GM20000 (cell line): ENCODE data around the gene ATP6V1C2.

Experiments used
- DNase-seq: peaks from one replicate; pipeline ENCODE4 v3.0.0; 2012; ENCODE audit warnings: low spot score
- CTCF ChIP-seq: IDR thresholded peaks from 2 replicates; pipeline ENCODE4 v1.5.1; 2012; ENCODE audit warnings: mild to moderate bottlenecking, control low read depth; ENCODE audit errors: extremely low read depth, missing control alignments

Gene ATP6V1C2

GRCh38 chr2:10774394-10774793 is 53.0 kb downstream of the ATP6V1C2 start:
- no peak for DNase-seq
- no peak for TF ChIP-seq CTCF

DNA sequence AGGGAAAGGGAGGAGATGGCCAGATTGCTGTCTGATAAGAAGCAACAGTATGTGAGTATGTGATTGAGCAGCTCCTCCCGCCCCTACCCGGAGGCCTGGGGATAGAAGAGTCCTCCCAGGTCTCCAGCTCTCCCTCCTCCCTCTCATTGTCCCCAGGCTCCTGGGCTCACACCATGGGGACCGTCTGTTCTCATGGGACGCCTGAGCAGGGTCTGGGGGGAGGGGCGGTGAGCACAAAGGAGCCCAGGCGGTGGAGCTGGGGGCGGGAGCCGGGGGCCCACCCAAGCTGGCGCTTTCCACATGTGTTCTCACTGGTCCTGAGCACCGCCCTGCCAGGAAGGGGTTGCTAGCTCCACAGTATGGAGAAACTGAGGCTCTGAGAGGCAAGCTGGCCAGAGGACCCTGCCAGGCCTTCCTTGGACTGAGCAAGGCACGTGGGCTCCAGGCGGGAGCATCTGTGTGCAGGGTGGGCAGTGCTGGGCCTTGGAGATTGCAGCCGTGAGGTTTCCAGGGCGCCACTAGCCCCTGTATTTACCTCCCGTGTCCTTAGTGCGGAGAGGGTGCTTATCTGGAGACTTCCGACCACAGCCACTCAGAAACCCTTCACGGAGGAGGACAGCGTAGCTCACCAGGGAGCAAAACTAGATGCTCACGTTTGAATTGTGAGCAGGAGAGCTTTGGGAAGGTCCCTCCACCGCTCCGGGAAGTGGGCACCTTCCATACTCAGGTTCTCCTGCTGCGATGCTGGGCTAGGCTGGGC is 53.8 kb downstream of the ATP6V1C2 start:
- no peak for DNase-seq
- no peak for TF ChIP-seq CTCF

DNA sequence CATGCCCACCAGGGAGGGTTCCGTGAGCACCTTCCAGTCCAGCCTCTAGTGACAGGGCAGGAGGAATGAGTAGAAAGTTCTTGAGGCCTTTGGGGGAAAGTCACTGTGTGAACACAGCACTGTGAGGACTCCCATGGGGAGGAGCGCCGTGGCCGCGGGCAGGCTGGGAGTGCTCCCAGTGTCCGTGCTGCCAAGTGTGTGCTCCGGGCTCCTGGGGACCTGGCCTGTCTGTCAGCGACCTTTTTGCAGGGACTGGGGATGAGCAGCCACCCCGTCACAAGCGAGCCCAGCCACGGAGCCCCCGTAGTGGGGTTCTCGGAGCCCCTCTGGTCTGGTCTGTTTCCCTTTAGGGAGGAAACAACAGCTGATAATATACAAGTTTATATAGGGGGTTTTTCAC is 54.4 kb downstream of the ATP6V1C2 start:
- no peak for TF ChIP-seq CTCF
- DNase-seq: no peak

DNA sequence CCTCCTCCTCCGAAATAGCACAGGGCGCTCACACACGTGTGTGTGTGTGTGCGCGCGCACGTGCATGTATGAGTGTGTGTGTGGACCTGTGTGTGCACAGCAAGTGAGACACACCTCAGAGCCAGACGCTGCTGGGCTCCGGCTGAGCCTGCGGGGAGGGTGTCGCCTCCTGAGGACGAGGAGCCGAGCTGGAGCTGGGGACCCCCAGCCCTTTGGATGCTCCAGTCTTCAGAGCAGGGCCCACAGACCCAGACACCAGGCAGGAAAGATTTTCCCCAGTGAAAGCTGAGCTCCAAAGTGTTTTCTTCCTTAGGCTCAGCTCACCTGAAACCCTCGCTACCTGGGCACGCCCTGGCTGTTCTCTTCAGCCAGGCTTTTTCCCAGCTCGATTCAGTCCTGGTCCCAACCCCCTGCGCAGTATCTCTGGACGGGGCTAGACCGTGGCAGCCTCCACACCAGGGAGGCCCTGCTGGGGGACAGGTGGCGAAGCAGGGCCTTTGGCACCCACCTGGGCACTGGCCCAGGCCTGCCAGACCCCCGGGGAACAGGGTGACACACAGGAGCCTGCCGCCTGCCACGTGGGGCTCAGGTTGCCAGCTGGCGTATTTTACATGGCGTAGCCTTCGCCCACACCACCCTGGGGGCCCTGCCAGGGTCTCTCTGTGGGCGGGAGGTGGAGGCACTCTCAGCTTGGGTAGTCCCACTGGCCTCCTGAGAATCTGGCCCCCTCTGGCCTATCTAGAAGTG is 55.0 kb downstream of the ATP6V1C2 start:
- DNase-seq: no peak
- TF ChIP-seq CTCF: no peak

GRCh38 chr2:10777111-10777841 is 55.8 kb downstream of the ATP6V1C2 start:
- no peak for TF ChIP-seq CTCF

DNA sequence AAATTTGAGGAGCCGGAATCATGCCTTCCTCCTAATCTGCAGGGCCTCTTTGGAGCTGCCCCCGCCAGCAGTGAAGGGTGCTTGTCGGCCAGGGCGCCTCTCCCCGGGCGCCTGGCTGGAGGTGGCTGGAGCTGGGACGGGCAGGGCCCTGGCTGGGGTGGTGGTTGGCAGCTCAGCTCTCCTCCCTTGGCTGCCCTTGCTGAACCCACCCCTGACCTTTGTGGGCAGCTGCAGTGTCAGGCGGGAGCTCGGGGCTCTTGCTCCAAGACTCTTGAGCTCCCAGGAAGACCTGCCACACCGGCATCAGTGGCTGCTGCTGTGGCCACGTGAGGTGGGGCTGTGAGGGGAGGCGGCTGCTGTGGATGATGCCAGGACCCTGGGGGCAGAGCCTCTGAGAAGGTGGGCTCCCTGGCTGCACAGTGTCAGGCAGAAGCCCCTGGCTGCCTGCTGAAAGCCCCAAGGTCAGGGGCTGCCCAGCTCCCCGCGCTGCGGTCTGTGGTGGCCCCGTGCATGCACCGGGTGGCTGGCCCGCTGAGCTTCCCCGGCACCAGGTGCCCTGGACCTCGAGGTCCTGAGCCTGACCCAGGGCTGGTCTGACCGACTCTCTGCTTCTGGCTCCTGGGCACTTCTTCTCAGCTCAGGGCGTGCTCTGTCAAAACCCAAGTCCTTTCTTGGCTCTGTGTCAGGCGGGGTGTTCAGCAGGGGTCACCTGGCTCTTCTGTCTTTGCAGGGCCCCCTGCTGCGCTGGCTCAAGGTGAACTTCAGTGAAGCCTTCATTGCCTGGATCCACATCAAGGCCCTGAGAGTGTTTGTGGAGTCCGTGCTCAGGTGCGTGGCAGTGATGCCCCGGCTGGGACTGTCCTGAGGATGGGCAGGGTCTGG is 56.7 kb downstream of the ATP6V1C2 start:
- no peak for DNase-seq
- TF ChIP-seq CTCF: no peak

More at GRCh38 chr2:10777111-10777841, 55.8 kb downstream of the ATP6V1C2 start:
- no peak for DNase-seq
